Lower leg skin (tissue), 4 donors: ENCODE measurements around the gene NUP98. TPM values are rescaled to one million over a fixed set of nuclear protein-coding genes. Genes with fewer than 3 reads are reported as not detected.
A peak's percentile ranks its signal among the peaks of the same experiment; 100 is the strongest.

ENCODE experiments used
- DNase-seq, 2 donors: peaks; one replicate each; pipeline ENCODE4 v3.0.0-alpha.2; 2019; ENCODE audit warnings: low spot score in 2 of 2
- H3K4me3 ChIP-seq: fragments of 200-600 bp; sonication (generic); 2 replicates; pipeline ENCODE4 v1.5.1; 2017; ENCODE audit warnings: mild to moderate bottlenecking, low read depth; ENCODE audit not compliant: poor library complexity, severe bottlenecking
- CTCF ChIP-seq, 3 donors: fragments of 450-650 bp; IDR thresholded peaks; one replicate each; pipeline ENCODE4 v1.5.1; 2016; ENCODE audit warnings: antibody characterized with exemption in 3 of 3, mild to moderate bottlenecking in 3 of 3, moderate library complexity in 2 of 3
- POLR2A ChIP-seq, 2 donors: fragments of 450-650 bp; IDR thresholded peaks; one replicate each; pipeline ENCODE4 v1.6.1; 2016 to 2017; ENCODE audit warnings: antibody characterized with exemption in 2 of 2, mild to moderate bottlenecking in 1 of 2, moderate library complexity in 1 of 2
- WGBS, 2 donors: methylation state at CpG; one replicate each; pipeline ENCODE4 v1.1.5; 2018; 5-methylcytosine and 5-hydroxymethylcytosine counted together
- intact Hi-C: fragments of 100-400 bp; cut with DNase I; formaldehyde crosslinking; loops from one replicate; pipeline ENCODE4 v1.15.0; 2023; ENCODE audit warnings: low total_unique reads
- total RNA-seq, 4 donors: library from RNA; depleted of rRNA; stranded (reverse); fragments of >200 nt; gene quantifications; one replicate each; pipeline ENCODE4 v1.1.0, GENCODE V29; 2016

Gene NUP98
- total RNA-seq, 4 donors from 2014 or later: 65.4 to 220 (median 97.9) TPM

- TF ChIP-seq CTCF (IDR thresholded peaks at IDR 0.05): no peak
- TF ChIP-seq POLR2A (IDR thresholded peaks at IDR 0.05): no peak
- intact Hi-C loops: no loop called here
- DNase-seq: no peak
- no peak overlapping the region for H3K4me3 ChIP-seq
- 91 to 97% methylated on average over 3 of the region's 3 CpGs for WGBS, 2 donors
Measured at GRCh38 chr11:3679077-3679476, 118.3 kb downstream of the NUP98 start.

DNA sequence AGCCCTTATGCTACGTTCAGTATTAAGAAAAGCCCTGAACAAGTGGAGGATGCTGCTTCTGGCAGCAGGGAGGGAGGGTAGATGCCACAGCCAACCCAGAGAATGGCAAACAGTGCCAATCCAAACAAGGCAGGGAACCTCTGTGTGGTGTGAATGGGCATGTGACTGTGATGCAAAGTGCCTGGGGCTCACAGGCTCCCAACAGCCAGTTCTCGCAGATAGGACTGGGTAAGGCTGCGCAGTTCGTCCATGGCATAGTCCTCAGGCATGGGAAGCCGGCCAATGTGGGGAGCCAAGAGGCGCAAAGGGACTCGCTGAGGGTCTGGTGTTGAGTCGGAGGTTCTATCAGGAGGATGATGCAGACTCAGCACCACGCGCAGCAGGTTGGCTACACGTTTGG, 121.4 kb downstream of the NUP98 start:
- TF ChIP-seq CTCF (IDR thresholded peaks at IDR 0.05) (no peak), POLR2A (IDR thresholded peaks at IDR 0.05) (no peak)
- WGBS, 2 donors: 87 to 92% methylated on average over 11 of the region's 11 CpGs
- H3K4me3 ChIP-seq: no peak overlapping the region
- intact Hi-C loops: no loop called here
- no peak for DNase-seq

DNA sequence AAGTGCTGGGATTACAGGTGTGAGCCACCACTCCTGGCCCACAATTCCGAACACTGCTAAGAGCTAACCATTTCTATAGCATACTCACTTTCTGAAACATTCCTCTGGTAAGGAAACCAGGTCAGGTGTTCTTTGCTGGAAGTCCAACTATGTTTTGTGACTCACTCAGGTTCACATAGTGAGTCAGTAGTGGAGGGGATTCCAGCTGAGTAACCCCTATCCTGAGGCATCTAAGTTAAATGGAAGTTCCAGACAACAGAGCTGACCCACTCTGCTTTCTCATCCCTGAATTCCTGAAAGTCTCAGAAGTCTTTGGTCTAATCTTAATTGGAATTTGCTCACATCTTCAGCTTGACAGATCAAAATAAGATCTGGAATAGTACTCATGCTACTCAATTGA, 123.2 kb downstream of the NUP98 start:
- no peak overlapping the region for H3K4me3 ChIP-seq
- WGBS, 2 donors: 93 to 95% methylated on average over 1 of the region's 1 CpG
- TF ChIP-seq CTCF (IDR thresholded peaks at IDR 0.05) (no peak), POLR2A (IDR thresholded peaks at IDR 0.05) (no peak)
- intact Hi-C loops: no loop called here
- DNase-seq: no peak

DNA sequence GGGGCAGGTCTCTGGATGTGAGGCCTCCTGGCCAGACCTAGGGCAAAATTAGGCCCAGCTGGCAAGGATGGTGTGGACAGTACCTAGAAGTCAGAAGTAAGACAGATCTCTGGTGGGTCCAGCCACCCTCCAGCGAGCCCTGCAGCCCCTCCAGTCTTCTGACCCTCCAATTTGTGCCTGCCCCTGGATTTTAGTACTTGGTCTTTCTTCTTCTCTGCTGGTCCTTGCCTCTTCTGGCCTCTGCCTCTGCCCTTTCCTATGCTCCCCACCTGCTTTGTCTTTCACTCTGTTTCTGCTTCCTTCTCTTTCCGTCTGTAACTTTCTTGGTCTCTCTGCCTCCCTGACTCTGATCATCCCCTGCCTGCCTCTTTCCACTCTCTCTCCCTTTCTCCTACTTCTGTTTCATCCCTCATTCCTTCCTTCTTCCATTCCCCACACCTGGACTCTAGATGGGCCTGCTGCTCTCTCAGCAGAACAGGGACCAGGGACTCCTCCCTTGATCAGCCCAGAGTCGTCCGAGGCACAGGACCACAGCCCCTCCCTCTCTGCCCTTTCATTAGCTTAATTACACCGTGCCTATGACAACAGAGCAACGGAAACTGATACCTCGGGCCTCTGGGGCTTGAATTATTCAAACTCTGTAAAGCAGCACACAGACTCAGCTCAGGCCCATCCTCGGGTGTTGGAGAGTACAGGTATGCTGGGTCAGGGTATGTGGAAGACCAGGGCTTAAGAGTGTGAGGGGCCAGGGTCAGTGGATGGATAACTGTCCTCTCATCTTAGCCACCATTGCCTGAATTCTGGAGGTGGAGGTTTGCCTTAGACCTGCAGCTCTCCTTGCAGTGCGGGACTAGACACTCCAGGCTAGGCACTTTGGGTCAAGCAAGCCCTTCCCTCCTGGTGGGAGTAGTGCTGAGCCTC, 125.8 kb downstream of the NUP98 start, which contains the start of gene CHRNA10:
Gene CHRNA10, minus strand, starts transcription at position 51 of the 921 bp plus-strand sequence. CDS start 72 bp downstream, outside the sequence.
- intact Hi-C loops: no loop called here
- DNase-seq: peak in 1 of 2 donors; percentile 71
- WGBS, 2 donors: 68 to 72% methylated on average over 9 of the region's 9 CpGs
- H3K4me3 ChIP-seq: no peak within 1 kb of the TSS
- TF ChIP-seq CTCF (IDR thresholded peaks at IDR 0.05) (no peak), POLR2A (IDR thresholded peaks at IDR 0.05) (no peak)

DNA sequence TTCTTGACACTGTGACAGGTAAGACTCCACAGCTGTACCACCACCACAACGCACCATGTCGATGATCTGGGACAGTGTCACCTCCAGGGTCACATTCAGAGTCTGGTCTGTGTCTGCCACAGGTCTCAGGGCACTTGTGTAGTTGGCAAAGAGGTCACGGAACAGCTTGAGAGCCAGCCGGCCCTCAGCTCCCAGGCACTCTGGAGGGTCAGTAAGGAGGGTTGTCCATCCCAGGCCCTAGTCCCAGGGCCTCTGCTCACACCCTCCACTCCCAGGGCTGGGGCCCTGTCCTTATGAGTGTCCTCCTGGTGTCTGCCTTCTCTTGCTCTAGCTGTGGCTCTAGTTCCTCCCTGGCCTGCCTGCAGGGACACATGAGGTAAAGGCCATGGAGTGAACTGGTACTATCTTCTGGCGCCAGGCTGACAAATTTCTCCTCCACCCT, 127.6 kb downstream of the NUP98 start:
- no peak overlapping the region for H3K4me3 ChIP-seq
- intact Hi-C loops: no loop called here
- WGBS, 2 donors: 94 to 95% methylated on average over 5 of the region's 5 CpGs
- TF ChIP-seq POLR2A (IDR thresholded peaks at IDR 0.05) (no peak), CTCF (IDR thresholded peaks at IDR 0.05) (no peak)
- peak in 1 of 2 donors; percentile 68 for DNase-seq
